ENCODE results near the gene HPCA.
A peak's percentile ranks its signal among the peaks of the same experiment; 100 is the strongest.

HPCA gene

GRCh38 chr1:32877211-32878110 is 8.8 kb upstream of the HPCA start:
- ATAC-seq (replicated peaks) (no peak), DNase-seq (no peak)
- Mint-ChIP-seq H3K27me3 (peaks cover 38 to 39% of the 10 kb centered on the region in 2 donors), H3K4me1 (peaks cover 16 to 21% of the 10 kb centered on the region in 2 donors), H3K36me3 (no peaks in the 10 kb centered on the region), H3K9me3 (no peaks in the 10 kb centered on the region), H3K27ac (no peak overlapping the region), H3K4me3 (no peak overlapping the region)

- H3K27ac Mint-ChIP-seq = no peak overlapping the region
- ATAC-seq (replicated peaks) = no peak
- no peak for DNase-seq
- H3K27me3 Mint-ChIP-seq = peaks cover 34 to 35% of the 10 kb centered on the region in 2 donors
- no peaks in the 10 kb centered on the region for H3K36me3 Mint-ChIP-seq
- peaks cover 13 to 16% of the 10 kb centered on the region in 2 donors for H3K4me1 Mint-ChIP-seq
- H3K9me3 Mint-ChIP-seq = no peaks in the 10 kb centered on the region
- H3K4me3 Mint-ChIP-seq = no peak overlapping the region
These were observed 8.1 kb upstream of the HPCA start for GRCh38 chr1:32878183-32878582.

DNA sequence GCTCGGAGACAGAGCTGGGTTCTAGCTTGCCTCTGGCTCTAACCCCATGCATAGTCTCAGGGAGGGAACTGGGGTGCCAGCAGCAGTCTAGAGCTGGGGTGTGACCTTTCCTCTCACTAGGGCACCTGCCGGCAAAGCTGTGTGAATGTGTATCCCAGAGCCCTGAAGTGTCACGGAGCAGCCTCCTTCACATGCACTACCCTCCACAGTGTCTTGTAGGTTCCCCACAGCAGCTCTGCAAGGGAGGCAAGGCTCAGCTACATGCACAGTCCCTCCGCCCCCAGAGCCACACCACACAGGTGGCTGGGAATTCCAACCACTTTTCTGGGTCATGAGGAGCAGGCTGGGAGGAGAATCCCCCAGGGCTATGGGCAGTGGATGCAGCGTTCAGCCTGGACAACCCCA is 7.7 kb upstream of the HPCA start:
- no peak for DNase-seq
- Mint-ChIP-seq H3K36me3 (no peaks in the 10 kb centered on the region), H3K27ac (no peak overlapping the region), H3K27me3 (peaks cover 38 to 39% of the 10 kb centered on the region in 2 donors), H3K9me3 (no peaks in the 10 kb centered on the region), H3K4me1 (peaks cover 13 to 16% of the 10 kb centered on the region in 2 donors), H3K4me3 (no peak overlapping the region)
- no peak for ATAC-seq (replicated peaks)

- H3K27ac Mint-ChIP-seq = no peak overlapping the region
- ATAC-seq (replicated peaks) = no peak
- no peaks in the 10 kb centered on the region for H3K9me3 Mint-ChIP-seq
- no peak overlapping the region for H3K4me3 Mint-ChIP-seq
- H3K36me3 Mint-ChIP-seq = no peaks in the 10 kb centered on the region
- peaks cover 47 to 48% of the 10 kb centered on the region in 2 donors for H3K27me3 Mint-ChIP-seq
- peaks cover 4 to 11% of the 10 kb centered on the region in 2 donors for H3K4me1 Mint-ChIP-seq
- DNase-seq = no peak
These were observed 5.0 kb upstream of the HPCA start for GRCh38 chr1:32881291-32881690.

- ATAC-seq (replicated peaks) (no peak), DNase-seq (no peak)
- Mint-ChIP-seq H3K9me3 (no peaks in the 10 kb centered on the region), H3K27me3 (peaks cover 49 to 50% of the 10 kb centered on the region in 2 donors), H3K4me1 (peaks cover 0 to 10% of the 10 kb centered on the region in 2 donors), H3K36me3 (no peaks in the 10 kb centered on the region), H3K4me3 (no peak overlapping the region), H3K27ac (no peak overlapping the region)
These were observed 4.1 kb upstream of the HPCA start for GRCh38 chr1:32881871-32882850.

GRCh38 chr1:32883338-32884031 is 2.8 kb upstream of the HPCA start:
- no peaks in the 10 kb centered on the region for H3K36me3 Mint-ChIP-seq
- H3K4me1 Mint-ChIP-seq = peaks cover 0 to 14% of the 10 kb centered on the region in 2 donors
- no peak for DNase-seq
- no peak overlapping the region for H3K4me3 Mint-ChIP-seq
- no peaks in the 10 kb centered on the region for H3K9me3 Mint-ChIP-seq
- H3K27ac Mint-ChIP-seq = no peak overlapping the region
- H3K27me3 Mint-ChIP-seq = peaks cover 52 to 53% of the 10 kb centered on the region in 2 donors
- ATAC-seq (replicated peaks) = no peak

DNA sequence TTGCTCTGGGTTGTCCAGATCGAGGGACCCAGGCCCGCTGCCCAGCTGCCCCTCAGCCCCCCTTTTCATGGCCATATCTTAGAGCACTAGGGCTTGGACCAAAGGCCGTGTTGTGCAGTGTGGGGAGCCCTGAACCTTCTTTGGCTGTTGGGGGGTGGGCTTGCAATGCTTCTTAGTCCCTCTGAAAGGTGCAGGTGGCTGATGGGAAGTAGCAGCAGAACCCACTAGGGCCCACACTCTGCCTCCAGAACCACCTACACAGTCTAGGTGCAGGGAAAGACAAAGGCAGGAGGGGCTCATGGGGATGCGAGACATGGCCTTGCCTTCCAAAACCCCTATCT is 2.3 kb upstream of the HPCA start:
- H3K27ac Mint-ChIP-seq = no peak overlapping the region
- ATAC-seq (replicated peaks) (no peak), DNase-seq (no peak)
- no peaks in the 10 kb centered on the region for H3K36me3 Mint-ChIP-seq
- peaks cover 57 to 58% of the 10 kb centered on the region in 2 donors for H3K27me3 Mint-ChIP-seq
- no peaks in the 10 kb centered on the region for H3K9me3 Mint-ChIP-seq
- H3K4me1 Mint-ChIP-seq = peaks cover 0 to 14% of the 10 kb centered on the region in 2 donors
- no peak overlapping the region for H3K4me3 Mint-ChIP-seq

DNA sequence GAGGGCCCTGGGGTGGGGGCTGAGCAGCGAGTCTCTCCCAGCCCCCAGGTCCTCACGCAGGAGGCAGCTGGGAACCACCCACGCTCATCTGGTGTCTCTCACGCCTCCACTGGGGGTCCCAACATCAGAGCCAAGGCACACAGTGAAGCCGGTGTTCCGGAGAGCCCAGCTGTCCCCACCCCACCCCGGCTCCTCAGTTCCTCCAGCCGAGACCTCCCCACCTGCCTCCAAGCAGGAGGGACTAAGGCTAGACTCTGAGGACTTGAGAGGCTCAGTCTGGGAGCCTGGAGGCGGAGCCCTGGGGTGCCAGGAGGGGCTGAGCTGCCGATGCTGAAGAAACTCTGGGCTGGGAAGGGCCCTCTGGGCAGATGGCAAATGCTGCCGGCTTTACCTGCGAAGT is 1.6 kb upstream of the HPCA start:
- Mint-ChIP-seq H3K36me3 (no peaks in the 10 kb centered on the region), H3K27ac (no peak overlapping the region), H3K4me3 (no peak overlapping the region), H3K4me1 (peaks cover 0 to 14% of the 10 kb centered on the region in 2 donors), H3K9me3 (no peaks in the 10 kb centered on the region), H3K27me3 (peaks cover 64 to 65% of the 10 kb centered on the region in 2 donors)
- no peak for ATAC-seq (replicated peaks)
- no peak for DNase-seq

DNA sequence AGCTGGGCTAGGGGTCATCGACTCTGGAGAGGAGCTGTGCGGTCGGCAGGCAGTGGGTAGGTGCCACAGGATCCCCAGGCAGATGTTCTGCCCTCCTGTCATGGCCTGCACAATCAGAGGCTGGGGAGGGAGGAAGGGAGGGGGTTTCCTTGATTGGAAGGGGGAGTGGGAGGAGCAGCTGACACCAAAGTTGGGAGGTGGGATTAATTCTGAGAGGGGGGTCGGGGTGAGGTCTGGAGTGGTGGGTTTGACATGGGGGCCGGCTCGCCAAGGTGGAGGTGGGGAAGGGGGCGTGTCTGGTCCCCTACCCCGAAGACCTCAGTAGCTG is 651 bp upstream of the HPCA start:
- H3K27ac Mint-ChIP-seq = no peak overlapping the region

DNA sequence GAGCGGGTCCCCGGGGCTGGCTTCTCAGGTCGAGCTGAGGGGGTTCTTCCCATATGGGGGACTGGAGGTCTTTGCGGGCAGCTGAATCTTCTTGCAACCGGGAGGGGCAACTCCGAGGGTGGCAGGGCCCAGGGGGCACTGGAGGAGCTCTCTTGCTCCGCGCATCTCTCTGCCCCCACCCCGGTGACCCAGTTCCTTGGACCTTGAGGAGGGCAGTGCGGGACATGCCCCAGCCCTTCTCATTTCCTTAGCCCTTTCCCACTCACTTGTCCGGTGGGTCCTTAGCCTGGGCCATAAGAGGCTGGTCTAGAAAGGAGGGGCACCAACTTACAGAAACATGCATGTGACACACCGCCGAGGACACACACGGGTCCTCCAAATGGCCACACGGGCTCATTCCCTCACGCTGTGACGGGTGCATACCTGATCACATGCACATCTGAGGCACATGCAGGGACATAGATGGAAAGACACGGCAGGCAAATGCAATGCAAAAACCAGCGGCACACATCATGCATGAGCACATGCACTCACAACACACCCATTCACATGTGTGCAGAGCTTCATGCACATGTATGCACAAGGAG is 630 bp downstream of the HPCA start:
- DNase-seq (no peak), ATAC-seq (replicated peaks) (no peak)
- Mint-ChIP-seq H3K9me3 (no peaks in the 10 kb centered on the region), H3K27ac (no peak overlapping the region), H3K36me3 (peaks cover 0 to under 1% of the 10 kb centered on the region in 2 donors), H3K4me1 (peaks cover under 1 to 14% of the 10 kb centered on the region in 2 donors), H3K4me3 (no peak overlapping the region), H3K27me3 (peaks cover 80 to 87% of the 10 kb centered on the region in 2 donors)

More for the DNA sequence above, 651 bp upstream of the HPCA start:
- Mint-ChIP-seq H3K27me3 (peaks cover 73 to 74% of the 10 kb centered on the region in 2 donors), H3K4me1 (peaks cover 0 to 14% of the 10 kb centered on the region in 2 donors), H3K36me3 (no peaks in the 10 kb centered on the region), H3K4me3 (peak overlapping the region in 1 of 2 donors; percentile 23), H3K9me3 (no peaks in the 10 kb centered on the region)
- DNase-seq (no peak), ATAC-seq (replicated peaks) (no peak)

GRCh38 chr1:32887623-32888022 is 1.3 kb downstream of the HPCA start:
- DNase-seq (no peak), ATAC-seq (replicated peaks) (no peak)
- H3K4me3 Mint-ChIP-seq = no peak overlapping the region
- H3K4me1 Mint-ChIP-seq = peaks cover 8 to 21% of the 10 kb centered on the region in 2 donors
- H3K36me3 Mint-ChIP-seq = peaks cover 5 to 6% of the 10 kb centered on the region in 2 donors
- peaks cover 87 to 94% of the 10 kb centered on the region in 2 donors for H3K27me3 Mint-ChIP-seq
- no peak overlapping the region for H3K27ac Mint-ChIP-seq
- H3K9me3 Mint-ChIP-seq = peaks cover 0 to 3% of the 10 kb centered on the region in 2 donors

DNA sequence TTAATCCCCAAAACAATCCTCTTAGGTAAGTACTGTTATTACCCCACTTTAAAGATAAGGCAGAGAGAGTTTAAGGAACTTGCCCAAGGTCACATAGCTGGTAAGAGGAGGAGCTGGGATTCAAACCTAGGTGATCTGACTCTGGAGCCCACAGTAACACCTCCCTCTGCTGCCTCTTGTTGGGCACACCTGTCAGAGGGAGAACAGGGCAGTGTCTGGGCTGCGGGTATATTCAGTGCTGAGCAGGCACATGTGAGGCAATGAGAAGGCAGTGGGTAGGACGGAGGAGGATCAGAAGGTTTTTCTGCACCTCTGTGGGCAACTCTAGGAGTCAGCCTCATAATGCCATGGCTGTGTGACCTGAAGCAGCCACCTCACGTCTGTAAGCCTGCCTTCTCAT is 1.8 kb downstream of the HPCA start:
- no peak for ATAC-seq (replicated peaks)

DNA sequence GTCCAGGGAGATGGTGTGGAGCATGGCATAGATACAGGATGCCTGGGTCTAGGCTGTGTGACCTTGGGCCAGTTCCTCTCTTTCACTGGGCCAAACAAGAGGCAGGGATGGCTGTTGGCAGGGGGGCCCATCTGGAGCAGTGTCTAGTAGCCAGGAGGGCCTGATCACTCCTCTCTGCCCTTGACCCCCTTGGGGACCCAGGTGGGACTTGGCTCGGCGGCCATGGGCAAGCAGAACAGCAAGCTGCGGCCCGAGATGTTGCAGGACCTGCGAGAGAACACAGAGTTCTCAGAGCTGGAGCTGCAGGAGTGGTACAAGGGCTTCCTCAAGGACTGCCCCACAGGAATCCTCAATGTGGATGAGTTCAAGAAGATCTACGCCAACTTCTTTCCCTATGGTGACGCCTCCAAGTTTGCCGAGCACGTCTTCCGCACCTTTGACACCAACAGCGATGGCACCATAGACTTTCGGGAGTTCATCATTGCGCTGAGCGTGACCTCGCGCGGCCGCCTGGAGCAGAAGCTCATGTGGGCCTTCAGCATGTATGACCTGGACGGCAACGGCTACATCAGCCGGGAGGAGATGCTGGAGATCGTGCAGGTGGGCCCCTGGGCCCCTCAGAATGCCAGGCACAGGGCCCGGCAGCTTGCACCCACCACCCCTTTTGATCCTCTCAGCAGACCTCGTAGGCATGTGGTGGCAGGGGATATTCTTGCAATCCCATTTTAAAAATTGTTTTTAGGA is 2.6 kb downstream of the HPCA start:
- no peak for ATAC-seq (replicated peaks)
- no peak overlapping the region for H3K27ac Mint-ChIP-seq
- peaks cover 90 to 99% of the 10 kb centered on the region in 2 donors for H3K27me3 Mint-ChIP-seq
- peaks cover 0 to 3% of the 10 kb centered on the region in 2 donors for H3K9me3 Mint-ChIP-seq
- H3K4me3 Mint-ChIP-seq = no peak overlapping the region
- H3K4me1 Mint-ChIP-seq = peaks cover 19 to 29% of the 10 kb centered on the region in 2 donors
- H3K36me3 Mint-ChIP-seq = peaks cover 5 to 6% of the 10 kb centered on the region in 2 donors
- no peak for DNase-seq

More for the DNA sequence above, 1.8 kb downstream of the HPCA start:
- no peak for DNase-seq
- Mint-ChIP-seq H3K4me3 (no peak overlapping the region), H3K36me3 (peaks cover 5 to 6% of the 10 kb centered on the region in 2 donors), H3K4me1 (peaks cover 12 to 24% of the 10 kb centered on the region in 2 donors), H3K27ac (no peak overlapping the region), H3K27me3 (peaks cover 90 to 99% of the 10 kb centered on the region in 2 donors), H3K9me3 (peaks cover 0 to 3% of the 10 kb centered on the region in 2 donors)

All from stimulated activated naive B cell treated with anti-CD40 and anti-IgM and Interleukin-4, amounts not matched to agents 10 μg/mL and 1 μg/mL and 100 μg/mL, for 72 hours (primary cell).